ENCODE measurements around the gene TBC1D7.

The TBC1D7 gene

DNA sequence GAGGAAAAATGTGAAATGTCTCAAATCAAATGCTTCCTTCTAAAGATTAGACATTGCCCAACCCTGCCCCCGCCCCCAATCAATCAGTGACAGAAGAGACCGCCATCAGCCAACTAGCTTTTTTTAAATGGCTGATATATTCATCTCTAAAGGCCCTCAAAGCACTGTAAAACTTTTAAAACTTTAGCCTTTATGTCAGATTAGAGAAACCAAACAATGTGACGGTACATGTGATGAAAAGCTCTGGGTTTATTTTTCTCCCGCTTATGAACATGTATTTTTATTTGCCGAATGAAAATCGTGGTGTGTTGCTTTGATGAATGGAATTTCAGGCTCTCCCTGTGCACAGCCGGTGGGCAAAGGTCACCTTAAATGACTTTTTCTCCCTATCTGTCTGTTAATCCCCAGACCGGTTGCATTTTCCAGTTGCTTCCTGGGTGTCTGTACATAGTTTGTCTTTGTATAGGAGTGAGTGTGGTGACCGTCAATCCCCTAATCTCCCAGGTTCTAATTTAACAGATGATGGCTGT is 38.5 kb downstream of the TBC1D7 start:
- DNase-seq, result no peak

GRCh38 chr6:13288969-13289391 is 39.4 kb downstream of the TBC1D7 start:
- no peak for DNase-seq

DNA sequence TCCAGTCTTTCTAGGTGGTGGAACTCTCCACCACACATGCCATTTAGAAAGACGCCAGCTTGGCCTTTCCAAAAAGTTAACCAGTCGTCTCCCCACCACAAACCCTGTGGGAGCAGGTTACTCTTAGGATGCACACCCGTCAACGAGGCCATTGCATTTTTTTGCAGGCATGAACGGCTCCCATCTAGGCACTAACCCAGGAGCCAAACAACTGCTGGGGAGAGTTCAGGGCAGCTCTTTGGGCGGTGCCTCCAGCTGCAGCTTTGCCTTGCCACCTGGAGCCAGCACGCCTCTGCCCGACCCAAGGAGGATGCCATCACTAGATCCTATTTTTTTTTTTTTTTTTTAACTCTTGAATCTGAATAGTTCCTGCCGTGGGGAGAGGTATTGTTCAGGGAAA is 39.9 kb downstream of the TBC1D7 start:
- no peak for DNase-seq

GRCh38 chr6:13287104-13287503 is 41.2 kb downstream of the TBC1D7 start:
- no peak for DNase-seq

DNA sequence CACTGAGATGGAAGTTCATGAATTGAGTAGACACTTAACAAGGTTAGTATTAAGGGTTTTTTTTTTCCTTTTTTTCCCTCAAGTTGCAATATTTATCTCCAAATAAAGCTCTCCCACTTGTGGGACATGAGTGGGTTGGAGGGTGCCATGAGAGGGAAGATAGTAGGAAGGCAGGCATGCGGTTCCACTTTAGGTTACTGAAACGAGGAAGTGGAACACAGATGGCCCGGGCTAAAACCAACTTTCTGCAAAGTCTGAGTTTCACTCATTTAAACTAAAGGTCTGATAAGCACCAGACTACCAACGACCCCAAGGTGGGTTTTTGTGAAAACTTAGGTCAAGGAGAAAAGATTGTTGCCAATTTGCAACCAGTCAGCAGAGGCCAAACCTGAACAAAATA is 42.2 kb downstream of the TBC1D7 start:
- no peak for DNase-seq

- no peak for DNase-seq
Observed at GRCh38 chr6:13285705-13286104, 42.6 kb downstream of the TBC1D7 start.

DNA sequence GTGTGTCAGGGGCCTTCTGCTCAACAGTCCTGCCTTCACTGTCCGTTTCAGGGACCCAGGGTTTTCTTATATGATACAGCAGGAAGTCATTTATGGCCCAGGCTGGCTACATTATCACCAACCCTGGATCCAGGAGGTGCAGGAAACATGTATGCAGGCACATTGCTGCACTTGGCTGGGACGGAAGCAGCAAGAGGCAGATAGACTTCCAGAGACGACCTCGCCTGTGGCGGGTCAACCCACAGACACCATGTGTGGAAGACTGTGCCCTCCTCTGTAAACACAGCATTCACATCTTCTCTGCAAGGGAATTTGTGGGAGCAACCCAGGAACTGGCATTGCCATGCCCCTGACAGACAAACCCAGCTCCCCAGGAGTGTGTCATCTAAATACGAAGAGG is 43.7 kb downstream of the TBC1D7 start:
- DNase-seq, result no peak

DNA sequence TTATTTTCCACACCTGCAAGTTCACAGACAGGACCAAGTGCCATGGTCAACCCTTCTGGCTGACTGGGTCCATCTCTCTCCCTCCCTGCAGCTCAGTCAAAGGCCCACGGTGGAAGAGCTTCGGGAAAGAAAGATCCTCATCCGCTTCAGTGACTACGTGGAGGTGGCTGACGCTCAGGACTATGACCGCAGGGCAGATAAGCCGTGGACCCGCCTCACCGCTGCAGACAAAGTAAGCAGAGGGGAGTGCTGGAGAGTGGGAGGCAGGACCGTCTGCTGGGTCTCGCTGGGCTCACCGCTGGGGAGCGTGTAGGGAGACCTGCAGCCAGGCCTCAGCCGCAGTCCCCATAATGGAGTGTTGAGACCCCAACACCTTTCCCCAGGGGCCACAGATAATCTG is 45.0 kb downstream of the TBC1D7 start:
- DNase-seq, result no peak

- no peak for DNase-seq
Observed at GRCh38 chr6:13282393-13283069, 45.8 kb downstream of the TBC1D7 start.

DNA sequence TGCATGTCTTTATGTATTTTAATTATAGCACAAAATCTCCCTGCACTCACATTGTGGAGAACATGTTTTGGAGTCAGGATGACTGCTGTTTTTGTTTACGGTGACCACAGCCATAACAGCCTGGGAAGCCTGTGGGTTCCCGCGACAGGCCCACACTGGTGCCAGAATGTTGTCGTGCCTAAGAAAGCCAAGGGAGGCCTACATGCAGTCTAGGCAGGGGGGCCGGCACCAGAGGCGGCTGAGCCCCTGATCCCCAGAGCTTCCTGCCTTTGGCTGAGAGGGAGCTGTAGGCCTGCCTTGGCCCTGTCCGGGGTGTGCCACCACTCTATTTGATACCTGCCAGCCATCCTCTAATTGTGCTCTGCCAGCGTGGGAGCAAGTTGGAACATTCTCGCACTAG is 46.7 kb downstream of the TBC1D7 start:
- no peak for DNase-seq

DNA sequence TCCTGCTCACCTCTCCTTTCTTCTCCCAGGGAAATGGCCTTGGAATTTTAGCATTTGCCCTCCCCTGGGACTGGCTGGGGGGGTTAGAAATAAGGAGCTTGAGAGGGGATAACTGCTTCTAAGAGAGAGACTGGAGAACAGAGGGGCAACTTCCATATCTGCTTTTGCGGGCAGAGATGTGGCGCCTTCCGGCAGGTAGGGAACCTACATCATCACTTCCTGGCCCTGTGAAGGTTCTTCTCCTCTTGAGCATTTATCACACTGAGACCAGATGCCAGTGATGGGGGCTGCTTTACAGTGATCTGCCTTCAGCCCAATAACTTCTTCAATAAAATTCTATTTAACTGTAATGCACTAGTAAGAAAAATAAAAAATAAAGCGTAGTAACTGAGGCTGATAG is 48.1 kb downstream of the TBC1D7 start:
- no peak for DNase-seq

DNA sequence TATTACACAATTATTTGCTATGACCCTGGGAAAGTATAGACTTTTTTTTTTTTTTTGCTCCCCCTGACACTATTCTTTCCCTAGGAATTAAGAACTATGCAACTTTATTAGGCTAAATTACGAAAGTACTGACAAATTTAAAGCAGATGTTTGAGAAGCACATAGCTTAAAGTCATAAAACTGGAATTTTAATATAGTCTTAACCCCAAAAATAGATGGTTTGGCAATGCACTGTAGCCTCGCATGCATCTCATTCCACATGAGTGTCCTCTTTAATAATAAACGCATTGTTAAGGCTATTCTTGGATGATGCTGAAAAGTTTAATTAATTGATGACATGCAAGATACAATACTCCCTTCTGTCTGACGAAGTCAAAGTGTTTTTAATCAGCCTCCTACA is 49.3 kb downstream of the TBC1D7 start:
- no peak for DNase-seq

DNA sequence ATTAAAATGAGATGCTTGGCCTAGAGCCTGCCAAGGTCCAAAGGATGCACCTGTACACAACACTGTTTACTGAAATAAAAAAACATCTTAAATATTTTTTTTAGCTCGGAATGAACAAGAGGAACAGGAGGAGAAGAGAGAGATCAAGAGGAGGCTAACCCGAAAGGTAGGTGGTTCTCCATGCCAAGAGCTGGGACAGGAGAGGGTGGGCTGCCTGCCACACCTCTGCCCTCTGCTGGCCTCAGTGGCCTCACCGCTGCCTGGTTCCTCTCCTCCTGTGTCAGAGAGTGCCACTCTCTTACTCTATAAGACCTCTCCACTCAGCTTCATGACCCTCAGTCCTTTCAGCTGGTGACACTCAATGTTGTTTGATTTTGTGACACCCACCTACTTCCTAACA is 50.2 kb downstream of the TBC1D7 start:
- DNase-seq, result peak in 1 of 2 donors; percentile 19

- no peak for DNase-seq
Observed at GRCh38 chr6:13277231-13277630, 51.1 kb downstream of the TBC1D7 start.

- DNase-seq, result no peak
Observed at GRCh38 chr6:13275435-13275989, 52.8 kb downstream of the TBC1D7 start.

DNA sequence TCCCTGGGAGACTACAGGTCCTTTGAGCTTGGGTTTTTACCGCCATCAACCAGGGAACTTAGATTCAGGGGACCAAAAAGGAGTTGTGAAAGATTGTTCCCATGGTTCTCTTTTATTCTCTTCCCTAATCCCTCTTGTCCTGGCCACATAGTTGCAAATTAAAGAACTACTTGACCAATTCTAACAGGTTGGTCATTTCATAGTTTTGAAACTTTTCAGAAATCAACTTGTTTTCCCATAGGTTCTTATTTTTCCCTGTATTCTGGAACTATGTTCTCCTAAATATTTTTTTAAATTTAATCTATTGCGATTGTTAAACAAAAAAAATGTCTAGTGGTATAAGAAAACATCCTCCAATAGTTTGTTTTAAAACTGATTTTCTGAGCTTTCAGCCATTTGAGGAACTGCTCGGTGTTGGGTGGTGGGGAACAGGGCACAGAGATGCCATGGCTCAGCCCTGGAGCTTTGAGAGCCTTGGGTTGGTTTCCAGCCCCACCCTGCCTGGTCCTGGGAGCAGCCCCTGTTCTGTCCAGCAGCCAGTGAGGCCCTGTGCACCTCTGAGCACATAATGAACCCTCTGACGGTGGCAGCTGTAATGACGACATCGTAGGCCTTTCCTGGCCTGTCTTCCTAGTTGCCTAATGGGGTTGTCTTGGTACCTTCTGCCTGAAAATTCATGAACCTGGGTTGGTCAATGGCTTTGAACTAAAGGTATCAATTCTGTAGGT is 53.5 kb downstream of the TBC1D7 start:
- no peak for DNase-seq

- peak; percentile 62 to 64 for DNase-seq
Observed at GRCh38 chr6:13273931-13274706, 54.2 kb downstream of the TBC1D7 start.

DNA sequence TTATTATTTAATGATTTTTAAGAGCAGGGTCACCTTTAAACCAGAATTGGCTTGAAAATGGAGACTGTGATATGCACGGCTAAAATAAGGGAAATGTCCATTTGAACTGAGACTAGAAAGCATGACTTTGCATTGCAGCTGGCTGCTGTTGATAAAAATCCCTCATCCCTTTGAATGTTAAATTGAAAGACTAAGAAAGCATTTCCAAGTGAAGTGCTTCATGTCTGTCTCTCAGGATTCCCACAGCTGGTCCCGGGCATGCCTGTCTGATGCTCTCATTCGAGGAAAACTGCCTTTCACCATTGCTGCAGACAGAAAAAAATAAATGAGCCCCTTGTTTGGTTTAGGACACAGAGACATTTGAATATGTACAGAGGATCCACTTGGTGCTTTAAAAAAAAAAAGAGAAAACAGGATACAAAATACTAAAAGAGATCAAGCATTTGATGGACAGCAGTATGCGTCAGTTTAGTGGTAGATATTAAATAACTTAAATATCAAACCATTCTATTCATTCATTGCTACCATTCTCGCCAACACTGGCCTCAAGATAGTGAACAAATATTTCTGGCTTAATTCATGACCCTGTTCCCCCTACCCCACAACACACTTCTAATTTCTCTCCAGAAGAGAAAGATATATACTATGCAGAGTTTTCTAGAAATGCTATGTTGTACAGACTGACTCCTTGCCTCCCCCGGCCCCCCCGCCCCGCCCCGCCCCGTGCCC is 55.0 kb downstream of the TBC1D7 start:
- DNase-seq, result no peak

- DNase-seq, result no peak
Observed at GRCh38 chr6:13272131-13273046, 55.9 kb downstream of the TBC1D7 start.

DNA sequence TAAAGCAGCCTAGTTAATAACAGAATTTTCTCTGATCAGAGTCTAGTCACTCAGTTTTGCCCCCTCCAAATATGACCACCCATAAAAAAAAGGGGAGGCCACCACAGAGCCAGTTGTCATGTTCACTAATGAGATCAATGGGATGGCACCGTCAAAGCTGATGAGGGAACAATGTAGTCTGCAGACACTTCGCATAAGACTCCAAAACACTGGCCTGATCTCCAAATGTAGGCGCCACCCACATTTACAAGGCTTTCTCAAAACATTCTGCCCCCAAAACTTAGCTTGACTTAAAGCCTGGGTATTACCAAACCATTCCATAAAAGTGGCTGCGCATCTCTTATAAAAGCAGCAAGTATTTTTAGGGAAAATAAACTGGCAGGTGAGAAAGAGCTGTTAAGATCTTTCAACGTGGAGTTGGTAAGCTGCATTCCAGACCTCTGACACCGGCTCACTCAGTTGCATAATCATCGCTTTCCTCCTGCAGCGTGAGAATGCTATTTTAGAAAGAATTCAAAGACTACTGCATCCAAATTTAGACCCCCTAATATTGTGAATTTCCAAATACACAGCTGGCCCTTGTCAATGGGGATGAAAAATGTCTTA is 59.3 kb downstream of the TBC1D7 start:
- no peak for DNase-seq

DNA sequence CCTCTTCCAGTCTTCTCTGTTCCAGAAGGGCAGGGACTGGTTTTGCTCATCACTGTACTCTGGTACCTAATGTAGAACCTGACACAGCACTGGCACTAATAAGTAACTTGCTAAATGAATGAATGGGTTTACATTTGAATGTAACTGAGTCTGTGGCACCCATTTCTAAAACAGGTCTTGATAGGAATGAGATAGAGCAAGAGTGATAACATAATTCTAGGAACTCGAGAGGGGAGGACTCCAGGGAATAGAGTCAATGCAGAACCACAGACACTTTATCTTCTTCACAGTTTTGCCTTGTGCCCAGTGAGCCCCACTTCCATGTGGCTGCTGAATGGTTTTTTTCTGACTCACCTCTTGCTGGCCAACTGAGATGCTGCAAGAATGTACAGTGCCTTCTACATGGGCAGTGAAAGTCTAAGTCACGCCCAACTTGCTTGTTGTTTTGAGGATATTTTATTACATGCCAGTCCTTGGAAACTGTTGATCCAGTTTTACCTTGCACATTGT is 61.1 kb downstream of the TBC1D7 start:
- no peak for DNase-seq
